GM23338 (cell line): ENCODE measurements around the gene VEGFA. TPM values are rescaled to one million over a fixed set of nuclear protein-coding genes. Genes with fewer than 3 reads are reported as not detected.

ENCODE experiments used
- ATAC-seq: fragments of 200-7000 bp; cut with Tn5 transposase; 3 replicates; pipeline ENCODE4 v1.9.1; 2020
- DNase-seq: peaks from one replicate; pipeline ENCODE4 v3.0.0-alpha.2; 2015; ENCODE audit warnings: low spot score
- H2AFZ ChIP-seq: fragments of 200-600 bp; sonication (generic); 2 replicates; pipeline ENCODE4 v1.8.0; 2016; ENCODE audit warnings: antibody characterized with exemption, mild to moderate bottlenecking, moderate library complexity
- H3F3A ChIP-seq: fragments of 200-600 bp; sonication (generic); replicated peaks from 2 replicates; pipeline ENCODE4 v1.8.0; 2017; ENCODE audit warnings: antibody characterized with exemption, mixed run types, low read depth
- H3K27ac ChIP-seq: fragments of 200-600 bp; sonication (generic); 2 replicates; pipeline ENCODE4 v1.6.1; 2016; ENCODE audit warnings: low read depth
- H3K27me3 ChIP-seq: fragments of 200-600 bp; sonication (generic); 2 replicates; pipeline ENCODE4 v1.8.0; 2016; ENCODE audit warnings: mild to moderate bottlenecking, mixed run types, moderate library complexity; ENCODE audit not compliant: insufficient read depth
- H3K36me3 ChIP-seq: fragments of 200-600 bp; sonication (generic); 2 replicates; pipeline ENCODE4 v1.8.0; 2016; ENCODE audit warnings: mild to moderate bottlenecking; ENCODE audit not compliant: insufficient read depth
- H3K4me1 ChIP-seq: fragments of 200-600 bp; sonication (generic); 2 replicates; pipeline ENCODE4 v1.8.0; 2016; ENCODE audit warnings: mild to moderate bottlenecking, moderate library complexity; ENCODE audit not compliant: insufficient read depth
- H3K4me2 ChIP-seq: fragments of 200-600 bp; sonication (generic); 2 replicates; pipeline ENCODE4 v1.7.1; 2017; ENCODE audit warnings: mixed run types
- H3K4me3 ChIP-seq: fragments of 200-600 bp; sonication (generic); 2 replicates; pipeline ENCODE4 v1.6.1; 2016; ENCODE audit warnings: mixed run types
- H3K79me2 ChIP-seq: fragments of 200-600 bp; sonication (generic); replicated peaks from 2 replicates; pipeline ENCODE4 v1.8.0; 2017; ENCODE audit warnings: mild to moderate bottlenecking; ENCODE audit not compliant: insufficient read depth
- H3K9me2 ChIP-seq: fragments of 200-600 bp; sonication (generic); 2 replicates; pipeline ENCODE4 v1.8.0; 2017; ENCODE audit not compliant: insufficient read depth
- H4K20me1 ChIP-seq: fragments of 200-600 bp; sonication (generic); replicated peaks from 2 replicates; pipeline ENCODE4 v1.8.0; 2017; ENCODE audit warnings: mild to moderate bottlenecking; ENCODE audit not compliant: insufficient read depth
- H3K27ac Mint-ChIP-seq: 2 replicates; pipeline ENCODE4 v1.8.0; 2020; ENCODE audit warnings: inconsistent platforms, mild to moderate bottlenecking, moderate library complexity, mixed read lengths
- H3K27me3 Mint-ChIP-seq: 3 replicates; pipeline ENCODE4 v1.8.0; 2022; ENCODE audit warnings: low read depth, mild to moderate bottlenecking, moderate library complexity, mixed read lengths, inconsistent platforms; ENCODE audit not compliant: insufficient read depth, poor library complexity
- H3K36me3 Mint-ChIP-seq: 3 replicates; pipeline ENCODE4 v1.8.0; 2021; ENCODE audit warnings: low read depth, mild to moderate bottlenecking, inconsistent platforms, moderate library complexity, mixed read lengths
- H3K4me1 Mint-ChIP-seq: 3 replicates; pipeline ENCODE4 v1.8.0; 2020; ENCODE audit warnings: mild to moderate bottlenecking, inconsistent platforms, mixed read lengths
- H3K4me3 Mint-ChIP-seq: 3 replicates; pipeline ENCODE4 v1.8.0; 2021; ENCODE audit warnings: moderate library complexity, mild to moderate bottlenecking, inconsistent platforms, mixed read lengths
- H3K9me3 Mint-ChIP-seq: 3 replicates; pipeline ENCODE4 v1.8.0; 2020; ENCODE audit warnings: moderate library complexity, mild to moderate bottlenecking, inconsistent platforms, mixed read lengths
- CREB1 ChIP-seq: fragments of 250-450 bp; sonication (Bioruptor Pico); IDR thresholded peaks from 2 replicates; pipeline ENCODE4 v1.5.0; 2020; ENCODE audit warnings: low read depth, mild to moderate bottlenecking, moderate library complexity
- CTCF ChIP-seq, 2 experiments: fragments of 200-600 bp in 1 of 2; sonication (generic) in 1 of 2; conservative IDR thresholded peaks; 2 replicates each; pipeline versions ENCODE4 v1.5.1 to v1.6.1; 2016 to 2017; ENCODE audit warnings: antibody characterized with exemption in 2 of 2, low read depth in 2 of 2, mild to moderate bottlenecking in 2 of 2, moderate library complexity in 1 of 2
- ETS1 ChIP-seq: IDR thresholded peaks from 2 replicates; pipeline ENCODE4 v1.6.1; 2016; ENCODE audit warnings: antibody characterized with exemption
- EZH2 ChIP-seq: fragments of 200-600 bp; sonication (generic); IDR thresholded peaks from one replicate; pipeline ENCODE4 v1.8.0; 2017; ENCODE audit warnings: antibody characterized with exemption, mild to moderate bottlenecking, low read depth; ENCODE audit not compliant: unreplicated experiment
- EZH2phosphoT487 ChIP-seq: fragments of 200-600 bp; sonication (generic); IDR thresholded peaks from one replicate; pipeline ENCODE4 v1.8.1; 2018; ENCODE audit warnings: antibody characterized with exemption; ENCODE audit not compliant: unreplicated experiment
- JUNB ChIP-seq: IDR thresholded peaks from one replicate; pipeline ENCODE4 v1.6.1; 2016; ENCODE audit warnings: antibody characterized with exemption; ENCODE audit not compliant: unreplicated experiment
- NANOG ChIP-seq: IDR thresholded peaks from 2 replicates; pipeline ENCODE4 v1.6.1; 2016; ENCODE audit warnings: antibody characterized with exemption, borderline replicate concordance
- POLR2AphosphoS5 ChIP-seq: IDR thresholded peaks from 2 replicates; pipeline ENCODE4 v1.6.1; 2016; ENCODE audit warnings: antibody characterized with exemption, low read depth
- STAT1 ChIP-seq: IDR thresholded peaks from one replicate; pipeline ENCODE4 v1.6.1; 2016; ENCODE audit warnings: antibody characterized with exemption; ENCODE audit not compliant: unreplicated experiment
- ZNF331 ChIP-seq: fragments of 250-450 bp; sonication (Bioruptor Pico); IDR thresholded peaks from 2 replicates; pipeline ENCODE4 v1.5.0; 2020; ENCODE audit warnings: low read depth, mild to moderate bottlenecking, moderate library complexity
- ZNF462 ChIP-seq: fragments of 250-450 bp; sonication (Bioruptor Pico); IDR thresholded peaks from 2 replicates; pipeline ENCODE4 v1.5.0; 2020; ENCODE audit warnings: mild to moderate bottlenecking, moderate library complexity
- polyA plus RNA-seq: library from polyadenylated mRNA; unstranded; fragments of >200 nt; fragmentation: Nextera tagmentation; extraction: Ambion mirVana; gene quantifications from 2 replicates; pipeline ENCODE4 v1.2.1, GENCODE V29; 2016
- total RNA-seq: library from RNA; depleted of rRNA; stranded (reverse); fragments of >200 nt; shearing (Covaris generic); gene quantifications from 2 replicates; pipeline ENCODE4 v1.2.3, GENCODE V29; 2014

Gene VEGFA
- total and polyA plus RNA-seq, 2 experiments from 2014 or later: 10.9 to 61.1 TPM

GRCh38 chr6:43827898-43828297, 57.9 kb downstream of the VEGFA start (continued):
- TF ChIP-seq CTCF (conservative IDR thresholded peaks at IDR 0.05; ENCODE audit: low read depth in 2 of 2) (no peak), NANOG (no peak), POLR2AphosphoS5 (no peak)

- DNase-seq (peak; percentile 85), ATAC-seq (peak; percentile 76)
- no peaks in the 10 kb centered on the region for H3K36me3 ChIP-seq
- H3K79me2 ChIP-seq: no peaks in the 10 kb centered on the region
- no peaks in the 10 kb centered on the region for H4K20me1 ChIP-seq
- H3K4me3 Mint-ChIP-seq: no peak overlapping the region
- no peaks in the 10 kb centered on the region for H3K4me1 ChIP-seq
- no peaks in the 10 kb centered on the region for H3F3A ChIP-seq
- no peaks in the 10 kb centered on the region for H3K36me3 Mint-ChIP-seq
- no peak overlapping the region for H3K4me3 ChIP-seq
- no peaks in the 10 kb centered on the region for H3K9me2 ChIP-seq
- H3K9me3 Mint-ChIP-seq: no peaks in the 10 kb centered on the region
- H3K27me3 ChIP-seq: no peaks in the 10 kb centered on the region
- no peak for TF ChIP-seq JUNB
- no peak for TF ChIP-seq EZH2
- H3K4me2 ChIP-seq: no peak overlapping the region
- peaks cover 5% of the 10 kb centered on the region for H3K27me3 Mint-ChIP-seq
- H3K4me1 Mint-ChIP-seq: peaks cover 12% of the 10 kb centered on the region
- H3K27ac ChIP-seq: no peak overlapping the region
- no peak overlapping the region for H2AFZ ChIP-seq
- no peak overlapping the region; the same call in 1 of the 2 replicates for H3K27ac Mint-ChIP-seq
Observed at GRCh38 chr6:43828711-43829110, 58.7 kb downstream of the VEGFA start.

GRCh38 chr6:43829470-43829869, 59.5 kb downstream of the VEGFA start:
- no peak overlapping the region for H3K4me2 ChIP-seq
- peaks cover 4% of the 10 kb centered on the region for H3K27me3 Mint-ChIP-seq
- H3K79me2 ChIP-seq: no peaks in the 10 kb centered on the region
- no peaks in the 10 kb centered on the region for H3K9me2 ChIP-seq
- H3K36me3 ChIP-seq: no peaks in the 10 kb centered on the region
- H2AFZ ChIP-seq: no peak overlapping the region
- no peak overlapping the region for H3K4me3 Mint-ChIP-seq
- H3K27me3 ChIP-seq: no peaks in the 10 kb centered on the region
- no peak for DNase-seq
- H3F3A ChIP-seq: no peaks in the 10 kb centered on the region
- H3K27ac ChIP-seq: no peak overlapping the region
- ATAC-seq: no peak
- H3K27ac Mint-ChIP-seq: no peak overlapping the region
- H3K36me3 Mint-ChIP-seq: no peaks in the 10 kb centered on the region
- H4K20me1 ChIP-seq: no peaks in the 10 kb centered on the region
- no peak overlapping the region for H3K4me3 ChIP-seq
- H3K4me1 Mint-ChIP-seq: peaks cover 12% of the 10 kb centered on the region
- no peaks in the 10 kb centered on the region for H3K9me3 Mint-ChIP-seq
- no peaks in the 10 kb centered on the region for H3K4me1 ChIP-seq
- TF ChIP-seq EZH2phosphoT487: no peak
- no peak for TF ChIP-seq ZNF331 (CRISPR knock-in tag)
- no peak for TF ChIP-seq ZNF462 (CRISPR knock-in tag)
- no peak for TF ChIP-seq ETS1
- TF ChIP-seq NANOG: no peak
- TF ChIP-seq CREB1 (CRISPR knock-in tag): no peak
- TF ChIP-seq STAT1: no peak
